ENCODE data around the gene GP1BB.

GRCh38 chr22:19686946-19687345 is 36.4 kb upstream of the GP1BB start:
- TF ChIP-seq POLR2A (IDR thresholded peaks at IDR 0.05) (no peak), POLR2AphosphoS5 (IDR thresholded peaks at IDR 0.05) (no peak)
